ENCODE data around the gene ICE1. TPM values are rescaled to one million over a fixed set of nuclear protein-coding genes. Genes with fewer than 3 reads are reported as not detected.

The ICE1 gene
- total RNA-seq, 1 experiment from 2014 or later = 38.3 TPM

DNA sequence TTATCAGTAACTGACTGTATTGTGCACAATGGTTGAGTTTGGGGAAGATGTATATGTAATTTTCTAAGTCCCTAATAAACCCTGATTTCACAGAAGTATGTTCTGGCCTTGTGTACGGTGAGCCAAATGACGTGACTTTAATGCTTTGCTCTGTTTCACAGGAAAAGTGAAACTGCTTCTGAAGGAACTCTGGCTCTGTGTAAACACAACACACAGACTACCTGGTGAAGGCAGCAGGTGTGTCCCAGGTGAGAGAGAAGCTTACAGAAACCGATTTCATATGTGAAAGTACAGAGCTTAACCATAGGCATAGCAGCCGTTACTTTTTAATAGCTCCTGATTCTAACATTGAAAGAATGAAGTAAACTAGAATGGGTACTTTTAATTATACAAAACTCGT lies 31.9 kb downstream of the ICE1 start:
- Histone ChIP-seq H3K9me3 (ENCODE audit: control insufficient read depth, insufficient read depth, low read depth, low read length) (no peaks in the 10 kb centered on the region), H3K36me3 (ENCODE audit: control insufficient read depth, insufficient read depth, low read length) (peaks cover 36% of the 10 kb centered on the region), H3K4me3 (ENCODE audit: low read depth in 2 of 2, low read length in 2 of 2) (no peak overlapping the region), H3K27ac (ENCODE audit: low read length) (no peak overlapping the region), H3K4me1 (ENCODE audit: control insufficient read depth, insufficient read depth, low read length) (no peaks in the 10 kb centered on the region), H3K27me3 (ENCODE audit: control insufficient read depth, insufficient read depth, low read length) (no peaks in the 10 kb centered on the region)
- DNase-seq (ENCODE audit: low read depth, low spot score) (no peak), ATAC-seq (no peak)
- CTCF ChIA-PET = no interaction called here
- intact Hi-C loops (cut with micrococcal nuclease; ENCODE audit: unreplicated experiment) (no loop called here), in situ Hi-C loops (cut with HindIII; ENCODE audit: low pct_unique_long_range_greater_than_20kb, low sequenced_read_pairs) (no loop called here)
- no TSS peak for BruUV-seq (replicated peaks)
- POLR2A ChIA-PET = no interaction called here
- no peak for TF ChIP-seq POLR2AphosphoS5 (IDR thresholded peaks at IDR 0.05; ENCODE audit: low read depth, low read length)

GRCh38 chr5:5456858-5457257 lies 34.4 kb downstream of the ICE1 start:
- BruUV-seq (replicated peaks) = no TSS peak
- H3K36me3 ChIP-seq (ENCODE audit: control insufficient read depth, insufficient read depth, low read length) = peaks cover 38% of the 10 kb centered on the region
- intact Hi-C loops (cut with micrococcal nuclease; ENCODE audit: unreplicated experiment) = no loop called here
- CTCF ChIA-PET = no interaction called here
- no peaks in the 10 kb centered on the region for H3K27me3 ChIP-seq (ENCODE audit: control insufficient read depth, insufficient read depth, low read length)
- H3K9me3 ChIP-seq (ENCODE audit: control insufficient read depth, insufficient read depth, low read depth, low read length) = no peaks in the 10 kb centered on the region
- H3K4me1 ChIP-seq (ENCODE audit: control insufficient read depth, insufficient read depth, low read length) = no peaks in the 10 kb centered on the region
- no peak overlapping the region for H3K4me3 ChIP-seq (ENCODE audit: low read depth in 2 of 2, low read length in 2 of 2)
- no peak overlapping the region for H3K27ac ChIP-seq (ENCODE audit: low read length)
- in situ Hi-C loops (cut with HindIII; ENCODE audit: low pct_unique_long_range_greater_than_20kb, low sequenced_read_pairs) = no loop called here
- TF ChIP-seq TCF7L2 (IDR thresholded peaks at IDR 0.05; ENCODE audit: low read depth, low read length) (no peak), REST (IDR thresholded peaks at IDR 0.05; ENCODE audit: insufficient read depth in 1 of 2, low read depth in 2 of 2, low read length in 1 of 2) (no peak), CTCF (IDR thresholded peaks at IDR 0.05) (no peak), SIN3A (IDR thresholded peaks at IDR 0.05; ENCODE audit: borderline replicate concordance, insufficient read depth, low read depth, low read length) (no peak), POLR2AphosphoS5 (IDR thresholded peaks at IDR 0.05; ENCODE audit: low read depth, low read length) (no peak)
- no peak for DNase-seq (ENCODE audit: low read depth, low spot score)
- POLR2A ChIA-PET = interaction anchor here (0.6 kb wide), 1 partner anchor 14 kb away, joined by 3 read pairs; no protein-coding TSS in a partner anchor
- ATAC-seq = no peak

DNA sequence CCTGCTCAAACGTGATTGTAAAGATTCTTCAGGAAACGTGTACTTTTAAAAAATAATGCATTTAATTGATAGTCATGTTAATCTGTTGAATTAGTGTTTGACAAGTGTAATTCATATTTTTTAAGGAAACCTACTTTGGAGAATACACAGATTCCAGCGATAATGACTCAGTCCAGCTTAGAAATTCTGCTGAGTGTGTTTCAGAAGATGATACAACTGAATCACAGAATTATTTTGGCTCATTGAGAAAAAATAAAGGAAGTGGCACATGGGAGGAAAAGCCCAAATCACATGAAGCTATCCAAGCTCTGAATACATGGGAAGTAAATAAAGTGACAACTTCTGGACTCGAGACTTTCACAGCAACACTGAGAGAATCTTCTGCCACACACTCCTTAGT lies 37.8 kb downstream of the ICE1 start:
- intact Hi-C loops (cut with micrococcal nuclease; ENCODE audit: unreplicated experiment) = no loop called here
- CTCF ChIA-PET = no interaction called here
- Histone ChIP-seq H3K27me3 (ENCODE audit: control insufficient read depth, insufficient read depth, low read length) (no peaks in the 10 kb centered on the region), H3K9me3 (ENCODE audit: control insufficient read depth, insufficient read depth, low read depth, low read length) (no peaks in the 10 kb centered on the region), H3K36me3 (ENCODE audit: control insufficient read depth, insufficient read depth, low read length) (peaks cover 34% of the 10 kb centered on the region), H3K4me3 (ENCODE audit: low read depth in 2 of 2, low read length in 2 of 2) (no peak overlapping the region), H3K27ac (ENCODE audit: low read length) (no peak overlapping the region), H3K4me1 (ENCODE audit: control insufficient read depth, insufficient read depth, low read length) (no peaks in the 10 kb centered on the region)
- POLR2A ChIA-PET = no interaction called here
- ATAC-seq (no peak), DNase-seq (ENCODE audit: low read depth, low spot score) (no peak)
- in situ Hi-C loops (cut with HindIII; ENCODE audit: low pct_unique_long_range_greater_than_20kb, low sequenced_read_pairs) = no loop called here
- TF ChIP-seq POLR2AphosphoS5 (IDR thresholded peaks at IDR 0.05; ENCODE audit: low read depth, low read length) = no peak
- TF ChIP-seq REST (IDR thresholded peaks at IDR 0.05; ENCODE audit: insufficient read depth in 1 of 2, low read depth in 2 of 2, low read length in 1 of 2) = no peak
- TF ChIP-seq CTCF (IDR thresholded peaks at IDR 0.05) = no peak
- TF ChIP-seq TCF7L2 (IDR thresholded peaks at IDR 0.05; ENCODE audit: low read depth, low read length) = no peak
- TF ChIP-seq SIN3A (IDR thresholded peaks at IDR 0.05; ENCODE audit: borderline replicate concordance, insufficient read depth, low read depth, low read length) = no peak
- no TSS peak for BruUV-seq (replicated peaks)
